Tibial nerve (tissue), 4 donors: ENCODE data around the gene GAB1.

Experiments used
- CTCF ChIP-seq, 5 experiments: fragments of 200-600 bp in 3 of 5; fragments of 450-650 bp in 2 of 5; sonication (generic) in 3 of 5; IDR thresholded peaks; one replicate each; pipeline ENCODE4 v1.5.1; 2016 to 2019; ENCODE audit warnings: antibody characterized with exemption in 5 of 5, mild to moderate bottlenecking in 3 of 5, moderate library complexity in 2 of 5
- EP300 ChIP-seq, 2 donors: sonication (generic); formaldehyde crosslinking; IDR thresholded peaks; one replicate each; pipeline ENCODE4 v1.6.1; 2017; ENCODE audit warnings: antibody characterized with exemption in 2 of 2, mild to moderate bottlenecking in 1 of 2
- POLR2A ChIP-seq, 2 donors: fragments of 450-650 bp; IDR thresholded peaks; one replicate each; pipeline ENCODE4 v1.6.1; 2017; ENCODE audit warnings: antibody characterized with exemption in 2 of 2, mild to moderate bottlenecking in 2 of 2, moderate library complexity in 2 of 2

- no peak for TF ChIP-seq CTCF (IDR thresholded peaks at IDR 0.05)
- TF ChIP-seq EP300 (IDR thresholded peaks at IDR 0.05) = no peak
- TF ChIP-seq POLR2A (IDR thresholded peaks at IDR 0.05) = no peak
These were observed 22.7 kb upstream of the GAB1 start for GRCh38 chr4:143313996-143314395.
